HG03196 (cell line): Measurements from ENCODE around the gene TMEM181.
"Not testable (repeated sequence)": the region's sequence is repeated elsewhere in the genome, so short reads cannot be mapped to it uniquely, and the experiment has no call there.

Source experiments
- ATAC-seq: cut with Tn5 transposase; IDR thresholded peaks from one replicate; pipeline ENCODE4 v1.9.1; 2021; ENCODE audit not compliant: unreplicated experiment

The TMEM181 gene

DNA sequence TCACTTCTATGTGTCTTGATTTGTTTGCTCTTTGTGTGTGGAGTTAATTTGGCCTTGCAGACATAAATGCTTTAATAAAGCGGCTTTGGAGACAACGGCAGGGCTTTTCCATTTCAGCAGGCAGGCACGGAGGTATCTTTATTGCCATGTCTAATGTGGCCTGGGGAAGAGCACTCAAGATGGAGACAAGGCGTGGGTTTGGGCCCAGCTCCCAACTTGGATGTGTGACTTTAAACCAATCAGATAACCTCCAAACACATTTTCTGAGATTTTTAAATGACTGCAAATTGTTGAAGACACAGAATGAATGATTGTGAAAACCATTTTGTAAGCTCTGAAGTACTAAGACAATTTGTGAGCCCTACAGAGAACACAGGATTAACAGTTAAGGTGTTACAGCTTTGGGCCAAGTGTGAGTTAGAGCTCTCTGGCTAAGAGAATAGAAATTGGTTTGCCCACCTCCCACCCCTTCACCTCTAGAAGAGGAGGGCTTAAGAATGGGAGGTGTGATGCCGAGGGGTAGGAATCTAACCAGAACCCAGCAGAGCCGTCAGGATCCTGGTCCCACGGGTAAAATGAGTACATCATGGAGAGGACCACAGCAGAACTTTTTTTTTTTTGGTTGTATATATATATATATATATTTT, 75.7 kb downstream of the TMEM181 start:
- no peak for ATAC-seq

DNA sequence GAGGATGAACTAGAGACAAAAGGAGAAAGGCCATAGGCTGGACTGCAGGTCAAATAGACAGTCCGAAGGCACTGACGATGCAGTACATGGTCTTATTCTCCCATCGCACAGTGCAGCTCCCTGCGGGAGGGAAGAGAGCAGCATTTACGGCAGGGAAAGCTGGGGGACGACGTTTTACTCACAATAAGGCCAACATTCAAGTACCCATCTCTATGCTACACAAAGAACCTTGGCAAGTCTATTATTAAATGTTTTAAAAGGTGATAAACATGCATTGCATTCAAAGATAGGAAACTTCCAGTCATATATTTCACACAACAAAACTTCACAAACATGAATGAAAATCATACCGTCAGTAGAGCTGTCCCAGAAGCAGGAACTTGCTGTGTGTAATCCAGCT, 76.9 kb downstream of the TMEM181 start:
- ATAC-seq: no peak

DNA sequence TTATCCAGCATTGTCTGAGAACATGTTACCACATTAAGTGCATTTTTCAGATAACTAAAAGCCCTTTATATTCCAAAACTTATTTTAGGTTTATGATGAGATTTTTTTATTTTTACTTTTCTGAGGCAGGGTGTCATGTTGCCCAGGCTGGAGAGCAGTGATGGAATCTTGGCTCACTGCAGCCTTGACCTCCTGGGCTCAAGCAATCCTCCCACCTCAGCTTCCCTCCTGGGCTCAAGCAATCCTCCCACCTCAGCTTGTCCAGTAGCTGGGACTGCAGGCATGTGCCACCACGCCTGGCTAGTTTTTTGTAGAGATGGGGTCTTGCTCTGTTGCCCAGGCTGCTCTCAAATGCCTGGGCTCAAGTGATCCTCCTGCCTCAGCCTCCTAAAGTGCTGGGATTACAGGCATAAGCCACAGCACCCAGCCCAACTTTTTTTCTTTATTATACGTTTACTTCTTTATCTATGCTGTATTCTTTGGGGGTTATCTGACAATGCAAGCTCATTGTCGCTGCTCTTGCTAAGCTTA, 78.5 kb downstream of the TMEM181 start:
- ATAC-seq: no peak

DNA sequence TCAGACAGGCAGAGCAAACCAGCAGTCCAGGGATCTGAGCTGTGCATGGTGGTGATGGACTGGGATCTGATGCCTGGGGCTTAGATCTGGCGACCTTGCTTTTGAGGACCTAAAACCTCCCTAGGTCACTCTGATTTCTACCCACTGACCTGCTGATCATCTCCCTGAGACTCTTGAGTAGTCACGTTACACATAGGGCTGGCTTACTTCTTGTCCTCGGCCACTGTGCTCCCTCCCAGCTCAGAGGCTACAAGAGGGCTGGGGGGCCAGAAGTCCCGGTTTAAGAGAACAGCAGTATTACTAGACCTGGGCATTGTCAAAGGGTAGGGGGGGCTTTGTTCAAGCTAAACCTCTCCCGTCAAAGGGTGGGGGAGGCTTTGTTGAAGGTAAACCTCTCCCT, 79.2 kb downstream of the TMEM181 start:
- ATAC-seq: no peak

DNA sequence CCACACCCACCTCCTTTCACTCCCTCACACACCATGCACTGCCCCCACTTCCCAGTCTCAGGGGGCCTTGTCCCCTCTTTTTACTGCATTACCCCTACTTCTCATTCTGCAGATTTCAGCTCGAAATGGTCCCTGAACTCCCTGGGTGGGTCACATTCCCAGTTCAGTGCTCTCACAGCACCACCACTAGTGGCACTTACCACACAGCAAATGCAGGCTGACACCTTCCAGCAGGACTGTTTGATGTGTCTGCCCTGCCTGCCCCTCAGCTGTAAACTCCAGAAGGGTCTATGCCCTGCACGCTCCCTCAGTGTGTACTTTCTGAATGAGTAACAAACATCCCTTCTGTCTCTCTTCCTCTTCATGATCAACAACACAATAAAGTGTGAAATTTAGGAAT, 80.6 kb downstream of the TMEM181 start:
- ATAC-seq: no peak

DNA sequence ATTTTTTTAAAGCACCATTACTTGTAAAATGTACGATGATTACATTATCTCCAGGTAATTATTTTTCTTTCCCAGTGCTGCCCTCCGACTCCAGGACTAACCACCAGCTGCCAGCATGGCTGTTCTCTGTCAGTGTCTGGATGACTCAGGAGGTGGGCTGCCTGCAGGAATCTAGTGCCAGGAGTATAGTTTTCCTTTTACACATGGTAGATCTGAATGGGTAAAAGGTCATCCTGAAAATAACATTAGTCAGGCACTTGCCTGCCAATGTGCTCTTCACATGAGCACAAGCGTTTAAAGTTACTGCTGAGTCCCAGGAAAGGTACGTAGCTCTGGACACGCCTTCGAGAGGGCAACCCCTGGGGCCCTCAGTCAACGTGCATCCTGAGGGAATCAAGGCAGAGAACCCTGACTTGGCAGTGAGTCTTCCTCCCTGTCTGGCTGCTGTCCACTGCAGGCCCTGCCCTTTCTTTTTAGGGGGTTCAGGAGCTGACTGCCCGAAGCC, 82.3 kb downstream of the TMEM181 start:
- ATAC-seq: no peak

DNA sequence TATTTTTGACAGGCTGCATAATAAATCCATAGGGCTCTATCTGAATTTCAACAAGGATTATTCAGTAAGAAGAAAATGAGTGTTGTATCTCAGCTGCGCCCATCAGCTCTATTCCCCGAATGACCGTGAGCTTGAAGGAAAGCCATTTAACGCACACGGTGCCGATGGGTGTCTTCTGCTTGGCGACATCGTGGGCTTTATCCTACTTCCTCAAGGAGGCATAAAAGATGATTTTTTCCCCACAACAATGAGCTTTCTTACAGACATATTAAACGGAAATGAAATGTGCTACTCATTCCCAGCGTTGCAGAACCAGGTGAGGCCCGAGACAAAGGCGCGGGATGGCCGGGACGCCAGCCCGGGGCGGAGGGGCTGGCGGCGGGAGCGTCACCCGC, 83.9 kb downstream of the TMEM181 start:
- no peak for ATAC-seq

DNA sequence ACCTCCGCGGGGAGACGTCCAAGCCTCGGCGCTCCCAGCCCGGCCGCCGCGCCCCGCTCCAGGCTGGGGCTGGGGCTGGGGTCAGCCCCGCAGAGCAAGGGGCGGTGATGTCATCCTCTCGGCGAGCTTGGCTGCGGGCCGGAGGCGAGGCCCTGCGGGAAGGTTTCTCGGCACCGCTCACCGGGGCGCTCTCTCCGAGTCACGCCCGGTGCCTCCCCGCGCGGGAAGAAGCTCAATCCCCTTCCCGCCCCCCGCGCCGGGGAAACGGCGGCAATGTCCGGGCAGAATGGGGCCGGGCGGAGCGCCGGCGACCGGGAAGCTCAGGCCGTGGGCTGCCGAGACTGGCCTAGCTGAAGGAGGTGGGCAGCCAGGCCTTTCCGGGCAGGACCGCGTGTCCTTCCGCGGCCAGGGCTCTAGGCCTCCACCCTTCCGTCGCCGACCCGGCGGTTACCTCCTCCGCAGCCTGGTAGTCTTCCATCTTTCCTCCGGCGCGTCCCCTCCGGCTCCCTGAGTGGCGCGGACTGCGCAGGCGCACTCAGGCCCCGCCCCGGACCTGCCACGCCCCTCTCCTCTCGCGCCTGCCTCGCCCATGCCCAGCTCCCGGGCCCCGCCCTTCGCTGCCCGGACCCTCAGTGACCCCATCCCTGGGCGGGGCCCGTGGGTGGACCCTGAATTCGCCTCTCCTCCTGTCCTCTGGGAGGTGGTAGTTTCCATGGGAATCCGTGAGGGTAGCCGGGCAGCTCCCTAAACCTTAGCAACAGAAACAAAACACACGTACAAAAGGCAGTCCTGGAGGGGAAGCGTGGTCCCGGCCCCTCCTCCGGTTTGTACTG, 84.6 kb downstream of the TMEM181 start, which contains the start of gene DYNLT1:
Gene DYNLT1, minus strand, starts transcription at position 513 of the 833 bp plus-strand sequence. Its CDS starts 35 bp downstream, at position 478.
- peak; percentile 58 for ATAC-seq

DNA sequence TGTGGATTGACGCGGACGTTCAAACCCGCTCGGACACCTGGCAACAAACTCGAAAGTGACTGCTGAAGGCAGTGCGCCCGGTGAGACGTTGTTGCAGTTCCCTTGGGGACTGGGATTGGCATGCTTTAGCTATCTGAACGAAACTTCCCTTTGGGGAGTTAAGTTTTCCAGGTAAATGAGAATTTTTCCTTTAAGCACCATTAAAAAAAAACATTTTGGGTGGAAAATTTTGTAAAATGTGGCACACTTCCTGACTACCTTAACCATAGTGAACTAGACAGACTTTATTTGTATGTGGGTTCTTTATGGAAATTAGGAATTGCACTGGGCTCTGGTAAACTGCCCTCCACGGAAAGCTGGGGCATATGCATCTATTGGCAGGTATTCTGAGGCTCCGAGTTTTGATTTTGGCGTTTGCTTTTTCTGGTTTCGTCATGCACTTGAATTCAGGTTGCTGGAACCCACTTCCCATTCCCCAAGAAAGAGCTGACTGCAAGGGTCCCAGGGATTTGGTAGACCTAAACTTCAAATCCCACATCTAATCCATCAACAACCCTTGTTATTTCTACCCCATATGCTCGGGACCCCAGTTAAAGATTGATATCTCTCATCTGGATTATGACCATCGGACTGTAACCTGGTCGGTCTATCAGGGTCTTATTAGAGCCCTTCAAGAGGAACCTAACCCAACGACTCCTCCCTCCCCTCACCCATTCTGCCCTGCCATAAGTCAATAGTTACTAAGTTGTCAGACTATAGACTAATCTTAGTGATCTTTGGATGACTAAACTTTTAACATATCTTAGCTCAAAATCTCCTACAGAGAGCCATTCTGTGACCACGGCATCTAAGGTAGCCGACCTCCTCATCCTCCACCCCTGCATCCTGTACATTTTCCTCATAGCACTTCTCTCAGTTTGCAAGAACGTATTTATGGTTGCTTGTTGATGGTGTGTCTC, 85.5 kb downstream of the TMEM181 start:
- no peak for ATAC-seq

DNA sequence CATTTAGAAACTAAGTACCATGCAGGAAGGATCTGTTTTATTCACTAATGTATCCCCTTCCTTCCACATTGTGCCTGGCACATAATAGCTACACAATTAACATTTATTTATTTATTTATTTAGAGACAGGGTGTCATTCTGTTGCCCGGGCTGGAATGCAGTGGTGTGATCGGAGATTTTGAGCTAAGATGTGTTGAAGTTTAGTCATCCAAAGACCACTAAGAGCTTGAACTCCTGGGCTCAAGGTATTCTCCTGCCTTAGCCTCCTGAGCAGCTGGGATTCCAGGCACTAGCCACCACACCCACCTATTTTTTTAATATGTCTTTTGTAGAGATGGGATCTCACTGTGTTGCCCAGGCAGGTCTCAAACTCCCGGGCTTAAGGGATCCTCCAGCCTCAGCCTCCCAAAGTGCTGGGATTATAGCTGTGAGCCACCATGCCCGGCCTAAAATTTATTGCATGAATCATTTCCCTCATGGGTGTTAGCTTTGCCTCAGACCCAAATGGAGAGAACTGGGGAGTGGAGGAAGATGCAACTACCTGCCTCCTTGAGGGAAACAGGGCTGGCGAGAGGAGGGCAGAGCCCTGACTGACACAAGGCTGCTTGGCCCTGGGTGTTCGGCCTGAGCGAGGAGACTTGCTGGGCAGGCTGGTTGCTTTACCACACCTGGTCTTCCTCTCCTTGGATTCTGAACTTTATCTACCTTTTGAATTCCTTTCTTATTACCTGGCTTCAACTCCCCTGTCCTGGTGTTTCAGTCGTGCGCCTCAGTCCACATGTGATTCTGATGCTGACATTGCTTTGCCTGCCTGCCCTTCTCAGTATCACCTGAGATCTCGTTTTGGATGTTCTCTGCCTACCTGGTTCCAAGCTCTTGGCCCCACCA, 86.4 kb downstream of the TMEM181 start:
- no peak for ATAC-seq

DNA sequence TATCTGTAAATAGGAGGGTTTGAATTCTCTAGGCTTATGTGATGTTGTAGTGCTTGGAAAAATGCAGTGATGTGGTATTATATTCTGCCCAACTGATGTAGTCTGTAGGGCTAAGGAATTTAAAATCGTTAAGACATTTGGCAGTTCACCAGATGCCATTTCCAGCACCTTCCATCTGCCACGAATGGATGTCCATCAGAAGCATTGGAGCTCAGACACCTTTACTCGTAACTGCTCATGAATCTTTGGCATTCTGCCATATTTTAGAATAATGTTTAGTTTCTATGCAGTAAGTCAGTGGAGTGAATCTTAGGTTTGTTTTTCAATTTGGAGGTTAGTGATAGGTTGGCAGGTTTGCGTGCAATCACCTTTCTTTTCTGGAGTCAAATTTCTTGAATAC, 87.6 kb downstream of the TMEM181 start:
- ATAC-seq: no peak

DNA sequence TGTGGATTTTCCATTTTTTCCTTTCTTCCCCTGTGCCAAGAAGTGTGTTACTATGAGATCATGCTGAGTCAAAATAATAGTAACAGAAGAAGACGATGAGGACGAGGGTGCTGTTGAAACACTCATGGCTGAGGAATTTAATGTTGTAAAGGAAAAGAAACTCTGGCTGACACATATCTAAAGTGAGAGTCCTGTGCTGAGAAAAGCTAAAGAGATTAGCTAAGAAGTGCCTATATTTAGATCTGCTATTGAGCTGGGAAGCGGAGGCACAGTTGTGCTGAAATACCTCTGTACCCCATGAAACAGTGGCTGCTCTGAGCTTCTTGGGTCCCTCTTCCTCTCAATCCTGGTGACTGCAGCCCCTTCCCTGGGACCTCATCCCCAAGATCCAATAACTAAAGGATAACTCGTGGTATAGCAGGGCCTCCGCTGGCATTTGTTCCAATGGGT, 88.8 kb downstream of the TMEM181 start:
- no peak for ATAC-seq

DNA sequence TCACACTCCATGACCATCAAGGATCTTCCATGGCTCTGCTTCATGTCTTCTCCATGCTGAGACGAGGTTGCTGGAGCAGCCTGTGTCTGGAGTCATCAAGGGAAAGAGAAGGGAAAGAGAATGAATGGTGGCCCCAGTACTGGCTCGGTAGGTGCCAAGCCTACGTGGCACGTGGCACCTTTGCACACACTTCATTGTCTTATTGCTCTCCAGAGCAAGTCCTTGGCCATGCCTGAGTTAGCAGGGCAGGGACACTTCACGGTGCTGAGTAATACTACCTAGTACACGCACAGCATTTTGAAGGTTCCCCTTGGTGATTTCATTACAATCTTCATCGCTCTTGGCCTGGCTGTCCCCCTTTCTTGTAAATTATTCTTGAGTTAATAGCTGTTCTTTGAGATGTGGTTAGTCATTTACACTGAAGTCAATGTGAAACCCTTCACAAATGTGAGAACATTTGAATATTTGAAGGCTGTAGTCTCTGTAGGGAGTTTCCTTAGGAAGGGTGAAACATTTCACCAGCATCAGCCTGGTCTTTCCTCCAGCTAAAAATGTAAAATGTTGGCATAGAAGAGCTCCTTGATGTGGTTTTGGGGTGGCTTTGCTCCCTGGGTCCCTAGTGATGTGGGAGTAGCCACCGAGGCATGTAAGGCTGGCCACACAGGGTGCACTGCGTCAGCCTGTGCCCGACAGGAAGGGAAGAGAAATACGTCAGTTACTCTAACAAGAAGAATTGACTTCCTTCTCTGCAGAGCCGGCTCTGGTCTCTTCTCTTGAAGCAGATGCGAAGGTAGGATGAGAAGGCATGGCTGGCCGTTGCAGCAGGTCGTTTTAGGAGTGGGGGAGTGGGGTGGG, 89.6 kb downstream of the TMEM181 start, which contains the start of gene SYTL3:
Gene SYTL3, plus strand, starts transcription at position 766 of the 855 bp plus-strand sequence. CDS start 13,215 bp downstream, outside the sequence.
- ATAC-seq: peak; percentile 41

DNA sequence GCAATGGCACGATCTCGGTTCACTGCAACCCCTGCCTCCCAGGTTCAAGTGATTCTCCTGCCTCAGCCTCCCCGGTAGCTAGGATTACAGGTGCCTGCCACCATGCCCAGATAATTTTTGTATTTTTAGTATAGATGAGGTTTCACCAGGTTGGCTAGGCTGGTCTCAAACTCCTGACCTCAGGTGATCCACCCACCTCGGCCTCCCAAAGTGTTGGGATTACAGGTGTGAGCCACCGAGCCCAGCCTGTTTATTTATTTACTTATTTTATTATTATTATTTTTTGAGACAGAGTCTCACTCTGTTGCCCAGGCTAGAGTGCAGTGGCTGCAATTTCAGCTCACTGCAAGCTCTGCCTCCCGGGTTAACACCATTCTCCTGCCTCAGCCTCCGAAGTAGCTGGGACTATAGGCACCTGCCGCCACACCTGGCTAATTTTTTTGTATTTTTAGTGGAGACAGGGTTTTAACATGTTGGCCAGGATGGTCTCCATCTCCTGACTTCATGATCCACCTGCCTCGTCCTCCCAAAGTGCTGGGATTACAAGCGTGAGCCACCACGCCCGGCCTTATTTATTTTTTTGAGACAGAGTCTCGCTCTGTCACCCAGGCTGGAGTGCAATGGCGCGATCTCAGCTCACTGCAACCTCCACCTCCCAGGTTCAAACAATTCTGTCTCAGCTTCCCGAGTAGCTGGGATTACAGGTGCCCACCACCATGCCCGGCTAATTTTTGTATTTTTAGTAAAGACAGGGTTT, 92.3 kb downstream of the TMEM181 start:
- not testable (repeated sequence) for ATAC-seq

DNA sequence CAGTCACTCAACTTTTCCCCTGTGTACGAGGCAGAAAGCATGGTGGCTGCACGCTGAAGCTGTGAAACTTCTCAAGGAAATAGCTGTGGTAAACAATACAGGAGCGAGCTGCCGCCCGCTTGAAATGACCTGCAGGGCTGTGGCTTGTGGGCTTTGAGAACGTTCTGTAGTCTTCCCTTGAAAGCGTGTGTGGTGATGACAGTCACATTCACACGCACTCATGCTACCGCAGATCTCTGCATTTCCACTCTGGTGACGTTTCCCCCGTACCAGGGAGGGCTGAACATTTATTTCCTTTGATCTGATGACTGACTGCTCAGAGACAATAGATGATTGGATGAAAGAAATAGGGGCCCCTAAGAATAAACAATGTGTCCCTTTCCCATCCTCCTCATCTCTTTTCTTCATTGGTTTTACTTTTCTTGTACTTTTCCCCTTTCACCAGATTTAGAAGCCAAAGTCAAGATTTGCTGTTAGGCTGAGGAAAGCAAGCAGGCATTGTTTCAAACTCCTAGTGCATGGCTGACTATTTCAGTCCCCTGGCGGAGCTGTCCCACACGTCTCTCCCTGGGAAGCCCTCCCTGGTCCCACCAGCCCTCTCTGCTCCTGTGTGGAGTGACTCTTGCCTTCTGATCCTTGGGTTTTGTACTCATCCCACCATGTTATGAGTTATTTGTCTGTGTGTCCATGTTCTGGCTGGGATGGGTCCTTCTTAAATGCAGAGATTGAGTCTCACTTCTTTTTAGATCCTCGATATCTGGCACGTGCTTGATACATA, 93.9 kb downstream of the TMEM181 start:
- peak; percentile 41 for ATAC-seq

DNA sequence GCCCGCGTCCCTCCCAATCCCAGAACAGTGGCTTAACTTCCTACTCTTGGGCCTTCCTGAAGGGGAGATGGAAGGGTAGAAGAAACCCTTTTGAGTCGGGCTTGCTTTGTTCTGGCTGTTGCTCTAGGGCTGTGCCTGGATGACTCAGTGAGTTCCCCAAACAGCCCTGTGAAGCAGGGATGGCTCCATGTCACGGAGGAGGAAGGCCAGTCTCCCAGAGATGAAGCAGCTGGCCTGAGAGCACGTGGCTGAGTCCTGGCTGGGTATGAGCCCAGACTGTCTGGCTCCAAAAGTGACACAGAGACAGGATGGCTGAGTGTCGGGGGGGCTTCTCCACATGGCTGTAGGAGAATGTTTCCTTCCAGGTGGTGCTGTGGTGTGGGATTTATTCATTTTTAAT, 94.6 kb downstream of the TMEM181 start:
- no peak for ATAC-seq

DNA sequence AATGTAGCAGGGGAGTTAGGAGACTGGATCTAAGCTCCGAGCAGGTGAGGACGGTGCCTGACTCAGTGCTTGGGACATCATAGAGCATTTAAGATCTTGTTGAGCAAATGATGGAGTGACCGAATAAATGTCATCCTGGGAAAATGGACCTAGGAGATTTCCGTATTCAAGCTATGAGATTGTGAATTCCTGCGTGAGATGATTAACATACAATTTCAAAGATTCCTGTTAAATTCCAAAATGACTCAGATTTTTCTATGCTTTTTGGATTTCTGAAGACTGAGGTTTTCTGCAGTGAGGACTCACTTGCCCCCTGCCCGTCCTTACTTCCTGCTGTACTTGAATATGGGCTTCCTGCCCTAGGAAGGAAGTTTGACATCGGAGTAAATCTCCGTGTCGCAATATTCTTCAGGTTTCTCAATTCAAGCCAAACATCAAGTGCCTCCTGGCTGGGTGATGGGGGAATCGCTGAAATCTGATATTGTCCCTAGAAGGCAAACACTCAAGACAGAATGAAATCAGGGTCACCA, 95.1 kb downstream of the TMEM181 start:
- no peak for ATAC-seq
